ENCODE results near the gene HNRNPF. TPM values are rescaled to one million over a fixed set of nuclear protein-coding genes. Genes with fewer than 3 reads are reported as not detected.

The HNRNPF gene
- total RNA-seq, 1 donor from 2014 or later, result 503 TPM

GRCh38 chr10:43391496-43391895, 17.5 kb downstream of the HNRNPF start:
- Mint-ChIP-seq H3K36me3 (ENCODE audit: low read depth) (peaks cover 96% of the 10 kb centered on the region), H3K9me3 (no peaks in the 10 kb centered on the region), H3K27ac (peak overlapping the region; percentile 11), H3K27me3 (ENCODE audit: low read depth) (no peaks in the 10 kb centered on the region), H3K4me1 (ENCODE audit: low read depth) (peaks cover 54% of the 10 kb centered on the region), H3K4me3 (ENCODE audit: low read depth) (no peak overlapping the region)
- no peak for DNase-seq (ENCODE audit: low spot score)
- intact Hi-C loops (cut with micrococcal nuclease), result no loop called here

- Mint-ChIP-seq H3K9me3 (no peaks in the 10 kb centered on the region), H3K27me3 (ENCODE audit: low read depth) (no peaks in the 10 kb centered on the region), H3K27ac (peak overlapping the region; percentile 10), H3K4me3 (ENCODE audit: low read depth) (no peak overlapping the region), H3K36me3 (ENCODE audit: low read depth) (peaks cover 96% of the 10 kb centered on the region), H3K4me1 (ENCODE audit: low read depth) (peaks cover 55% of the 10 kb centered on the region)
- DNase-seq (ENCODE audit: low spot score), result no peak
- intact Hi-C loops (cut with micrococcal nuclease), result no loop called here
Measured at GRCh38 chr10:43390759-43391158, 18.2 kb downstream of the HNRNPF start.

- peak overlapping the region; percentile 12 for H3K27ac Mint-ChIP-seq
- peaks cover 55% of the 10 kb centered on the region for H3K4me1 Mint-ChIP-seq (ENCODE audit: low read depth)
- no peaks in the 10 kb centered on the region for H3K9me3 Mint-ChIP-seq
- H3K36me3 Mint-ChIP-seq (ENCODE audit: low read depth), result peaks cover 96% of the 10 kb centered on the region
- no peak for DNase-seq (ENCODE audit: low spot score)
- H3K4me3 Mint-ChIP-seq (ENCODE audit: low read depth), result no peak overlapping the region
- intact Hi-C loops (cut with micrococcal nuclease), result no loop called here
- H3K27me3 Mint-ChIP-seq (ENCODE audit: low read depth), result no peaks in the 10 kb centered on the region
Measured at GRCh38 chr10:43390333-43390732, 18.7 kb downstream of the HNRNPF start.

- intact Hi-C loops (cut with micrococcal nuclease), result no loop called here
- Mint-ChIP-seq H3K4me3 (ENCODE audit: low read depth) (no peak overlapping the region), H3K9me3 (no peaks in the 10 kb centered on the region), H3K4me1 (ENCODE audit: low read depth) (peaks cover 50% of the 10 kb centered on the region), H3K27ac (peak overlapping the region; percentile 12), H3K36me3 (ENCODE audit: low read depth) (peaks cover 94% of the 10 kb centered on the region), H3K27me3 (ENCODE audit: low read depth) (no peaks in the 10 kb centered on the region)
- no peak for DNase-seq (ENCODE audit: low spot score)
Measured at GRCh38 chr10:43389867-43390266, 19.1 kb downstream of the HNRNPF start.

- intact Hi-C loops (cut with micrococcal nuclease), result no loop called here
- H3K4me1 Mint-ChIP-seq (ENCODE audit: low read depth), result peaks cover 37% of the 10 kb centered on the region
- no peak for DNase-seq (ENCODE audit: low spot score)
- no peaks in the 10 kb centered on the region for H3K27me3 Mint-ChIP-seq (ENCODE audit: low read depth)
- peaks cover 83% of the 10 kb centered on the region for H3K36me3 Mint-ChIP-seq (ENCODE audit: low read depth)
- peak overlapping the region; percentile 25 for H3K27ac Mint-ChIP-seq
- no peak overlapping the region for H3K4me3 Mint-ChIP-seq (ENCODE audit: low read depth)
- no peaks in the 10 kb centered on the region for H3K9me3 Mint-ChIP-seq
Measured at GRCh38 chr10:43387678-43388032, 21.3 kb downstream of the HNRNPF start.

GRCh38 chr10:43386981-43387677, 21.9 kb downstream of the HNRNPF start:
- DNase-seq (ENCODE audit: low spot score), result no peak
- no peak overlapping the region for H3K4me3 Mint-ChIP-seq (ENCODE audit: low read depth)
- H3K27ac Mint-ChIP-seq, result no peak overlapping the region
- no peaks in the 10 kb centered on the region for H3K27me3 Mint-ChIP-seq (ENCODE audit: low read depth)
- peaks cover 78% of the 10 kb centered on the region for H3K36me3 Mint-ChIP-seq (ENCODE audit: low read depth)
- H3K9me3 Mint-ChIP-seq, result no peaks in the 10 kb centered on the region
- intact Hi-C loops (cut with micrococcal nuclease), result no loop called here
- H3K4me1 Mint-ChIP-seq (ENCODE audit: low read depth), result peaks cover 33% of the 10 kb centered on the region

GRCh38 chr10:43386549-43386948, 22.4 kb downstream of the HNRNPF start:
- peaks cover 73% of the 10 kb centered on the region for H3K36me3 Mint-ChIP-seq (ENCODE audit: low read depth)
- intact Hi-C loops (cut with micrococcal nuclease), result no loop called here
- H3K27ac Mint-ChIP-seq, result no peak overlapping the region
- DNase-seq (ENCODE audit: low spot score), result no peak
- H3K9me3 Mint-ChIP-seq, result no peaks in the 10 kb centered on the region
- H3K27me3 Mint-ChIP-seq (ENCODE audit: low read depth), result no peaks in the 10 kb centered on the region
- no peak overlapping the region for H3K4me3 Mint-ChIP-seq (ENCODE audit: low read depth)
- peaks cover 31% of the 10 kb centered on the region for H3K4me1 Mint-ChIP-seq (ENCODE audit: low read depth)

GRCh38 chr10:43385412-43386004, 23.5 kb downstream of the HNRNPF start:
- H3K36me3 Mint-ChIP-seq (ENCODE audit: low read depth), result peaks cover 64% of the 10 kb centered on the region
- peaks cover 26% of the 10 kb centered on the region for H3K4me1 Mint-ChIP-seq (ENCODE audit: low read depth)
- no peak overlapping the region for H3K4me3 Mint-ChIP-seq (ENCODE audit: low read depth)
- DNase-seq (ENCODE audit: low spot score), result no peak
- H3K27me3 Mint-ChIP-seq (ENCODE audit: low read depth), result no peaks in the 10 kb centered on the region
- intact Hi-C loops (cut with micrococcal nuclease), result no loop called here
- no peaks in the 10 kb centered on the region for H3K9me3 Mint-ChIP-seq
- peak overlapping the region; percentile 52 for H3K27ac Mint-ChIP-seq

GRCh38 chr10:43384252-43385221, 24.4 kb downstream of the HNRNPF start:
- Mint-ChIP-seq H3K27ac (peak overlapping the region; percentile 25), H3K4me3 (ENCODE audit: low read depth) (no peak overlapping the region), H3K27me3 (ENCODE audit: low read depth) (no peaks in the 10 kb centered on the region), H3K4me1 (ENCODE audit: low read depth) (peaks cover 20% of the 10 kb centered on the region), H3K36me3 (ENCODE audit: low read depth) (peaks cover 55% of the 10 kb centered on the region), H3K9me3 (no peaks in the 10 kb centered on the region)
- intact Hi-C loops (cut with micrococcal nuclease), result no loop called here
- DNase-seq (ENCODE audit: low spot score), result no peak

GRCh38 chr10:43383204-43383971, 25.6 kb downstream of the HNRNPF start:
- Mint-ChIP-seq H3K4me1 (ENCODE audit: low read depth) (peaks cover 13% of the 10 kb centered on the region), H3K4me3 (ENCODE audit: low read depth) (no peak overlapping the region), H3K27ac (no peak overlapping the region), H3K36me3 (ENCODE audit: low read depth) (peaks cover 43% of the 10 kb centered on the region), H3K9me3 (no peaks in the 10 kb centered on the region), H3K27me3 (ENCODE audit: low read depth) (no peaks in the 10 kb centered on the region)
- no peak for DNase-seq (ENCODE audit: low spot score)
- intact Hi-C loops (cut with micrococcal nuclease), result no loop called here

- Mint-ChIP-seq H3K27ac (no peak overlapping the region), H3K36me3 (ENCODE audit: low read depth) (peaks cover 17% of the 10 kb centered on the region), H3K4me1 (ENCODE audit: low read depth) (peaks cover 2% of the 10 kb centered on the region), H3K4me3 (ENCODE audit: low read depth) (no peak overlapping the region), H3K9me3 (no peaks in the 10 kb centered on the region), H3K27me3 (ENCODE audit: low read depth) (no peaks in the 10 kb centered on the region)
- intact Hi-C loops (cut with micrococcal nuclease), result no loop called here
- DNase-seq (ENCODE audit: low spot score), result no peak
Measured at GRCh38 chr10:43380610-43381222, 28.3 kb downstream of the HNRNPF start.

GRCh38 chr10:43377424-43377883, 31.5 kb downstream of the HNRNPF start:
- intact Hi-C loops (cut with micrococcal nuclease), result no loop called here
- no peaks in the 10 kb centered on the region for H3K36me3 Mint-ChIP-seq (ENCODE audit: low read depth)
- H3K4me1 Mint-ChIP-seq (ENCODE audit: low read depth), result peaks cover 2% of the 10 kb centered on the region
- H3K27ac Mint-ChIP-seq, result no peak overlapping the region
- no peak overlapping the region for H3K4me3 Mint-ChIP-seq (ENCODE audit: low read depth)
- no peaks in the 10 kb centered on the region for H3K9me3 Mint-ChIP-seq
- DNase-seq (ENCODE audit: low spot score), result no peak
- peaks cover 2% of the 10 kb centered on the region for H3K27me3 Mint-ChIP-seq (ENCODE audit: low read depth)

All from activated T-helper 2 cell treated with anti-CD3 and anti-CD28 coated beads, Interferon-gamma antibody, Interleukin-2, Interleukin-4, amounts not matched to agents 10 μg/mL and 5 μg/mL and 100 μg/mL, durations not matched to agents 14 hours and 24 hours and 36 hours (primary cell).